ENCODE results near the gene FRMD4B.

The FRMD4B gene

DNA sequence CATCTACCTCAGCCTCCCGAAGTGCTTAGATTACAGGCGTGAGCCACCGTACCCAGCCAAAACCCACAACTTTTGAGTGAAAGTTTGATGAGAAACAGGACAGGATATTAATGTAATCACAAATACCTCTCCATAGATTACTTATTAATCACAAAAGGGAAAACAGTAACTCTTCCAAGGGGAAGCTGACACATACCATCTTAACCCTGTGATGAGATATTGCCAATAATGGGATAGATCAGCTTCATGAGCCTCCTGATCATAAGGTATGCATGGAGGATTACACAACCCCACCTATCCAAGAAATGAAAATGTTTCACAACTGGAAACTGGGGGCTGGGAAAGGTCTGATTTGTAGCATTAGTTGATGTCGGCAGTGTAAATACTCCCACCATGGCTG lies 131.5 kb downstream of the FRMD4B start:
- TF ChIP-seq, protein P1, sequence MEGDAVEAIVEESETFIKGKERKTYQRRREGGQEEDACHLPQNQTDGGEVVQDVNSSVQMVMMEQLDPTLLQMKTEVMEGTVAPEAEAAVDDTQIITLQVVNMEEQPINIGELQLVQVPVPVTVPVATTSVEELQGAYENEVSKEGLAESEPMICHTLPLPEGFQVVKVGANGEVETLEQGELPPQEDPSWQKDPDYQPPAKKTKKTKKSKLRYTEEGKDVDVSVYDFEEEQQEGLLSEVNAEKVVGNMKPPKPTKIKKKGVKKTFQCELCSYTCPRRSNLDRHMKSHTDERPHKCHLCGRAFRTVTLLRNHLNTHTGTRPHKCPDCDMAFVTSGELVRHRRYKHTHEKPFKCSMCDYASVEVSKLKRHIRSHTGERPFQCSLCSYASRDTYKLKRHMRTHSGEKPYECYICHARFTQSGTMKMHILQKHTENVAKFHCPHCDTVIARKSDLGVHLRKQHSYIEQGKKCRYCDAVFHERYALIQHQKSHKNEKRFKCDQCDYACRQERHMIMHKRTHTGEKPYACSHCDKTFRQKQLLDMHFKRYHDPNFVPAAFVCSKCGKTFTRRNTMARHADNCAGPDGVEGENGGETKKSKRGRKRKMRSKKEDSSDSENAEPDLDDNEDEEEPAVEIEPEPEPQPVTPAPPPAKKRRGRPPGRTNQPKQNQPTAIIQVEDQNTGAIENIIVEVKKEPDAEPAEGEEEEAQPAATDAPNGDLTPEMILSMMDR (IDR thresholded peaks at IDR 0.05) = no peak

DNA sequence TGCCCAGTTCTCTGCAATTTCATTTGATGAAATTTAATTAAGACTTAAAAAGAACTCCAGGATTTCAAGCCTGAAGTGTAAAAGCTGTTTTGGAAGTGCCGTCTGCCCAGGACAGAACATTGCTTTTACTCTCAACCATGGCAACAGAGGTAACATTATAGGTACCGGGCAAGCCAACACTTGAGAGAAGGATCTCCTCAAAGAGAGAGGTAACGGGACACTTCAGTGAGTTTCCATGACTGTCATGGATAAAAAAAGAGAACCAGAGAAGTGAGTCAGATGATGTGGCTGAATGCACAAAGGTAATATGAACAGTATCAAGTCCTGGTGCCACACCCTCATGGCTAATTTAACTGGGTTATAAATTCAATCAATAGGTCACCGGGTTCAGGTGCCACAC lies 133.3 kb downstream of the FRMD4B start:
- TF ChIP-seq, protein P1 (IDR thresholded peaks at IDR 0.05) = no peak

DNA sequence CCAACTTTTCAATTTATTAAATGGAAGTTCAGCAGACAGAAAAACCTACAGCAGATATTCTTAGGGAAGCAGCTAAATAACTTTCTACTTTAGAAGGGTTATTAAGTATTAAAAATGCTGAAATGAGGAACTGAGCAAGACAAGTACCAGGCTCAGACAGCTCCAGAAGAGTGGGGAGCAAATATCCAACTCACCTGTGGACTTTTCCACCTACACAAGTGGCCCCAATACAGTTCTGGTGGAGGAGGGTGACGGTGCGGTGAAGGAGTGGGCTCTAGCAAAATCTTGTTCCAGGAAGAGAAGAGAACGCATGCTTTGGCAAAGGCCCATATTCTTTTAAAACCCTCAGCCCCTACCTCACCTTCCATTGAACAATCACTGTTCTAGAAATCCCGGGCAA lies 133.7 kb downstream of the FRMD4B start:
- TF ChIP-seq, protein P1 (IDR thresholded peaks at IDR 0.05) = no peak

DNA sequence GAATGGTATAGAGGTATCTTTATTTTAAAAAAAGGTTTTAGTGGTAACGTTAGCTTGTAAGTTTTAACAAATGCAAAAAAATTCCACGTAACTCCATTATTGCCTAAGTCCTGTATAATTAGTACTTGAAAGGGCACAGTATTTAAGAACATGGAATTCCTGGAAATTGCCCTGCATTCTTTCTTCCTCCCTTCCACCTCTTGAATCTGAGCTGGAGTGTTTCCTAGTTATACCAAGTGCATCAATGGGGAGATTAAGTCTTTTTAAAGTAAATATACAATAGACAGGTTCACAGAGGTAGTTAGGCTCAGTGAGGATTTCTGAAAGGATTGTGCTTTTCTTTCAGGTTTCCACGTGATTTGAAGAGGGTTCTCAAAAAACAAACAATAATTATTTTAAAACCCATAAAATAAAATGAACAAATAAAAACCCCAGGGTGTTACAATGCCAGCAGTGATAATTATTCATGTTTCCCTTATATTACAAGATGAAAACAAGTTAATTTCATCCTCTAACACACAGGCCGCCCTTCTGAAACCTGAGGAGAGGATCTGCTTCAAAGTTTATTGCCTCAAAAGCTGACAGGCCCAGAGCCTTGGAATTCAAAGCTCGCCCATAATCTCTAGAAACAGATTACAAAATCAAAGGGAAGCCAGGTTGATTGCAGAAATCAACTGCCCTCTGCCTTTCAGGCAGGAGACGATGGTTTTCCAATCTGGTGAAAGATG lies 134.6 kb downstream of the FRMD4B start:
- TF ChIP-seq, protein P1 (IDR thresholded peaks at IDR 0.05) = no peak

DNA sequence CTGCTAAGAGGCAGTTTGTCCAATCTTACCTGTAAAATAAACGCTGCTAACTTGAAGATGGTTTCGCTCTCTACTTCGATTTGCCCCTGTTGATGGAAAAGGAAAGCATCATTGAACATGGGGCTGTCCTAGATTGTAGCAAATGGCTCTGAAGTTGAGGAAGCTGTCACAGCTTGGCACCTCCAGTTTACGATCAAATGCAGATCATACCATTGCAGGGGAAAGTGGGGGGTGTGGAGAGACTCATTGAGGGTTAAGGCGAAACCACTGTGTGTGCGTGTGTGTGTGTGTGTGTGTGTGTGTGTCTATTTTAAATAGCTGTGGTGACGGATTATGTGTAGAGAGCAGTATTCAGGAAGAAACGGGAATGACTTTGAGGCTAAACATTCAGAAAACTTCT lies 135.9 kb downstream of the FRMD4B start:
- TF ChIP-seq, protein P1 (IDR thresholded peaks at IDR 0.05) = no peak

GRCh38 chr3:69249001-69249400 lies 136.9 kb downstream of the FRMD4B start:
- TF ChIP-seq, protein P1 (IDR thresholded peaks at IDR 0.05) = no peak

GRCh38 chr3:69248436-69248835 lies 137.5 kb downstream of the FRMD4B start:
- TF ChIP-seq, protein P1 (IDR thresholded peaks at IDR 0.05) = no peak

GRCh38 chr3:69246612-69247011 lies 139.3 kb downstream of the FRMD4B start:
- TF ChIP-seq, protein P1 (IDR thresholded peaks at IDR 0.05) = no peak

Measured in LNCAP (cell line).